ENCODE data around the gene METAP1.
A peak's percentile ranks its signal among the peaks of the same experiment; 100 is the strongest.

Gene METAP1

DNA sequence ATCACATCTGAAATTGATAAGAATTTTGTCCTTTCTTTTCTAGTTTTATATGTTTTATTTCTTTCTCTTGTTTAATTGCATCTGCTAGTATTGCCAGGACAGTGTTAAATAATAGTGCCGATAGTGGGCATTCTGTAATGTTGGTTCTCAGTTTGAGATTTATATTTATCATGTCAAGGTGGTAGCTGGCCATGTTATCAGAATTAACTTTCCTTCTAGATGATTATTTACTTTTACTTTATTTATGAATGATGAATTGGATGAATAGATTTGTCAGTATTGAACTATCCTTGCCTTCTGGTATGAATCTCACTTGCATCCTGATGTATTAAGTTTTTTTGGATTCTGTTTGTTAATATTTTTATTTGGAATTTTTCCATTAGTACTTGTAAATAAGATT lies 42.7 kb downstream of the METAP1 start:
- no peak overlapping the region for H3K4me3 ChIP-seq (replicated peaks; ENCODE audit: insufficient read depth, low read length)
- no peak for TF ChIP-seq SPI1 (IDR thresholded peaks at IDR 0.05; ENCODE audit: borderline replicate concordance, low read depth)
- TF ChIP-seq GABPA (IDR thresholded peaks at IDR 0.05; ENCODE audit: low read depth), result no peak
- TF ChIP-seq, protein P1, sequence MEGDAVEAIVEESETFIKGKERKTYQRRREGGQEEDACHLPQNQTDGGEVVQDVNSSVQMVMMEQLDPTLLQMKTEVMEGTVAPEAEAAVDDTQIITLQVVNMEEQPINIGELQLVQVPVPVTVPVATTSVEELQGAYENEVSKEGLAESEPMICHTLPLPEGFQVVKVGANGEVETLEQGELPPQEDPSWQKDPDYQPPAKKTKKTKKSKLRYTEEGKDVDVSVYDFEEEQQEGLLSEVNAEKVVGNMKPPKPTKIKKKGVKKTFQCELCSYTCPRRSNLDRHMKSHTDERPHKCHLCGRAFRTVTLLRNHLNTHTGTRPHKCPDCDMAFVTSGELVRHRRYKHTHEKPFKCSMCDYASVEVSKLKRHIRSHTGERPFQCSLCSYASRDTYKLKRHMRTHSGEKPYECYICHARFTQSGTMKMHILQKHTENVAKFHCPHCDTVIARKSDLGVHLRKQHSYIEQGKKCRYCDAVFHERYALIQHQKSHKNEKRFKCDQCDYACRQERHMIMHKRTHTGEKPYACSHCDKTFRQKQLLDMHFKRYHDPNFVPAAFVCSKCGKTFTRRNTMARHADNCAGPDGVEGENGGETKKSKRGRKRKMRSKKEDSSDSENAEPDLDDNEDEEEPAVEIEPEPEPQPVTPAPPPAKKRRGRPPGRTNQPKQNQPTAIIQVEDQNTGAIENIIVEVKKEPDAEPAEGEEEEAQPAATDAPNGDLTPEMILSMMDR (IDR thresholded peaks at IDR 0.05; ENCODE audit: insufficient read depth, low read length), result no peak
- TF ChIP-seq, protein P2, sequence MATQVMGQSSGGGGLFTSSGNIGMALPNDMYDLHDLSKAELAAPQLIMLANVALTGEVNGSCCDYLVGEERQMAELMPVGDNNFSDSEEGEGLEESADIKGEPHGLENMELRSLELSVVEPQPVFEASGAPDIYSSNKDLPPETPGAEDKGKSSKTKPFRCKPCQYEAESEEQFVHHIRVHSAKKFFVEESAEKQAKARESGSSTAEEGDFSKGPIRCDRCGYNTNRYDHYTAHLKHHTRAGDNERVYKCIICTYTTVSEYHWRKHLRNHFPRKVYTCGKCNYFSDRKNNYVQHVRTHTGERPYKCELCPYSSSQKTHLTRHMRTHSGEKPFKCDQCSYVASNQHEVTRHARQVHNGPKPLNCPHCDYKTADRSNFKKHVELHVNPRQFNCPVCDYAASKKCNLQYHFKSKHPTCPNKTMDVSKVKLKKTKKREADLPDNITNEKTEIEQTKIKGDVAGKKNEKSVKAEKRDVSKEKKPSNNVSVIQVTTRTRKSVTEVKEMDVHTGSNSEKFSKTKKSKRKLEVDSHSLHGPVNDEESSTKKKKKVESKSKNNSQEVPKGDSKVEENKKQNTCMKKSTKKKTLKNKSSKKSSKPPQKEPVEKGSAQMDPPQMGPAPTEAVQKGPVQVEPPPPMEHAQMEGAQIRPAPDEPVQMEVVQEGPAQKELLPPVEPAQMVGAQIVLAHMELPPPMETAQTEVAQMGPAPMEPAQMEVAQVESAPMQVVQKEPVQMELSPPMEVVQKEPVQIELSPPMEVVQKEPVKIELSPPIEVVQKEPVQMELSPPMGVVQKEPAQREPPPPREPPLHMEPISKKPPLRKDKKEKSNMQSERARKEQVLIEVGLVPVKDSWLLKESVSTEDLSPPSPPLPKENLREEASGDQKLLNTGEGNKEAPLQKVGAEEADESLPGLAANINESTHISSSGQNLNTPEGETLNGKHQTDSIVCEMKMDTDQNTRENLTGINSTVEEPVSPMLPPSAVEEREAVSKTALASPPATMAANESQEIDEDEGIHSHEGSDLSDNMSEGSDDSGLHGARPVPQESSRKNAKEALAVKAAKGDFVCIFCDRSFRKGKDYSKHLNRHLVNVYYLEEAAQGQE (IDR thresholded peaks at IDR 0.05; ENCODE audit: insufficient replicate concordance, low read depth), result no peak
- TF ChIP-seq POLR2AphosphoS5 (IDR thresholded peaks at IDR 0.05; ENCODE audit: low read depth), result no peak
- H3K27me3 ChIP-seq (ENCODE audit: insufficient read depth, poor library complexity, severe bottlenecking), result no peaks in the 10 kb centered on the region
- DNase-seq (ENCODE audit: low read depth in 1 of 2, low spot score in 1 of 2), result no peak
- H3K27ac ChIP-seq (replicated peaks), result no peak overlapping the region

DNA sequence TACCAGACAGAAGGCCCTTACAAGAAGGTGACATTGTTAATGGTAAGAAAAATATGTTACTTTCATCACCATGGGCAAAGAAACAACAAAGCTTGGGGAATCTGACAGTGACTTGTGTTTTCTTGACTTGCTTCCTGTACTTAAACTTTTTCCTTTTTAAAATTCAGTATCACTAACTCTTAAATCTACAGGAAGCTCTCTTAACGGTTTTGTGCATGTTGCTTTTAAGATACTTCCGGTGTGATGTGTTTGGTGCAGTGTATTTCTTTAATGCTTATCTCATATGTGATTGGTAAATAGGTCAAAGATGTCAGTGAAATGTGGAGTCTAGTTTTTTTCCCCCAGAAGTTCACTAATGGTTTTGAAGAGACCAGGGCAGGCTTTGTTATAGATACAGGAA lies 47.8 kb downstream of the METAP1 start:
- H3K4me3 ChIP-seq (replicated peaks; ENCODE audit: insufficient read depth, low read length), result no peak overlapping the region
- TF ChIP-seq, protein P2 (IDR thresholded peaks at IDR 0.05; ENCODE audit: insufficient replicate concordance, low read depth), result no peak
- TF ChIP-seq SPI1 (IDR thresholded peaks at IDR 0.05; ENCODE audit: borderline replicate concordance, low read depth) (no peak), POLR2AphosphoS5 (IDR thresholded peaks at IDR 0.05; ENCODE audit: low read depth) (no peak), GABPA (IDR thresholded peaks at IDR 0.05; ENCODE audit: low read depth) (no peak)
- TF ChIP-seq, protein P1 (IDR thresholded peaks at IDR 0.05; ENCODE audit: insufficient read depth, low read length), result no peak
- H3K27ac ChIP-seq (replicated peaks), result peak overlapping the region; percentile 38

DNA sequence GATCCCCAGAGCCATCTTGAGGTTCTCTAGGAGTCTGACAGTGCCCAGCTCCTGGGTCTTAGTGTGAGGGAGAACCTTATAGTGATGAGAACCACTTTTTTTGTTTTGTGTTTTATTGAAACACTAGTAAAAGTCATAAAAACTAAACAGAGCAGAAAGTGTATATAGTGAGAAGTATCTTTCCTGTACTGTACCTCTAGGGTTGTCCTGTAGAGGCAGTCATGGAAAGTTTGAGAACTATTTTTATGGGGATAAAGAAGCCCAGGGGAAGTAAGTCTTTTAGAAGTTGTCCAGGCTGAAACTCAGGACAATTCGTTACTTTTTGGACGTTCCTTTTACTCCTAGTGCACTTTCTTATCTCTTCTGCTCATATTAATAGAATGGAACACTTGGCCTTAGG lies 52.2 kb downstream of the METAP1 start:
- H3K4me3 ChIP-seq (replicated peaks; ENCODE audit: insufficient read depth, low read length), result no peak overlapping the region

More for the DNA sequence above, 47.8 kb downstream of the METAP1 start:
- DNase-seq (ENCODE audit: low read depth in 1 of 2, low spot score in 1 of 2), result no peak
- H3K27me3 ChIP-seq (ENCODE audit: insufficient read depth, poor library complexity, severe bottlenecking), result no peaks in the 10 kb centered on the region

More for the DNA sequence above, 52.2 kb downstream of the METAP1 start:
- Histone ChIP-seq H3K27ac (replicated peaks) (no peak overlapping the region), H3K27me3 (ENCODE audit: insufficient read depth, poor library complexity, severe bottlenecking) (no peaks in the 10 kb centered on the region)
- no peak for TF ChIP-seq SPI1 (IDR thresholded peaks at IDR 0.05; ENCODE audit: borderline replicate concordance, low read depth)
- TF ChIP-seq, protein P1 (IDR thresholded peaks at IDR 0.05; ENCODE audit: insufficient read depth, low read length), result no peak
- no peak for TF ChIP-seq GABPA (IDR thresholded peaks at IDR 0.05; ENCODE audit: low read depth)
- no peak for TF ChIP-seq POLR2AphosphoS5 (IDR thresholded peaks at IDR 0.05; ENCODE audit: low read depth)
- TF ChIP-seq, protein P2 (IDR thresholded peaks at IDR 0.05; ENCODE audit: insufficient replicate concordance, low read depth), result no peak
- DNase-seq (ENCODE audit: low read depth in 1 of 2, low spot score in 1 of 2), result no peak
